Dendritic cell treated with granulocyte-macrophage colony-stimulating factor and Interleukin-4, amounts not matched to agents 40 ng/mL and 50 ng/mL, for 4 days (primary cell): Measurements from ENCODE around the gene PRF1.
A peak's percentile ranks its signal among the peaks of the same experiment; 100 is the strongest.

Source experiments
- H3K27ac Mint-ChIP-seq: one replicate; pipeline ENCODE4 v1.8.0; 2022; ENCODE audit warnings: mild to moderate bottlenecking, mixed read lengths
- H3K27me3 Mint-ChIP-seq: one replicate; pipeline ENCODE4 v1.8.0; 2022; ENCODE audit warnings: mild to moderate bottlenecking, mixed read lengths
- H3K36me3 Mint-ChIP-seq: one replicate; pipeline ENCODE4 v1.8.0; 2022; ENCODE audit warnings: low read depth, mixed read lengths
- H3K4me1 Mint-ChIP-seq: one replicate; pipeline ENCODE4 v1.8.0; 2022; ENCODE audit warnings: low read depth, mixed read lengths
- H3K4me3 Mint-ChIP-seq: one replicate; pipeline ENCODE4 v1.8.0; 2022; ENCODE audit warnings: mild to moderate bottlenecking, moderate library complexity, mixed read lengths
- H3K9me3 Mint-ChIP-seq: one replicate; pipeline ENCODE4 v1.8.0; 2022; ENCODE audit warnings: mixed read lengths
- intact Hi-C: fragments of 100-400 bp; cut with micrococcal nuclease; formaldehyde crosslinking; loops from one replicate; pipeline ENCODE4 v1.15.0; 2022

Gene PRF1

DNA sequence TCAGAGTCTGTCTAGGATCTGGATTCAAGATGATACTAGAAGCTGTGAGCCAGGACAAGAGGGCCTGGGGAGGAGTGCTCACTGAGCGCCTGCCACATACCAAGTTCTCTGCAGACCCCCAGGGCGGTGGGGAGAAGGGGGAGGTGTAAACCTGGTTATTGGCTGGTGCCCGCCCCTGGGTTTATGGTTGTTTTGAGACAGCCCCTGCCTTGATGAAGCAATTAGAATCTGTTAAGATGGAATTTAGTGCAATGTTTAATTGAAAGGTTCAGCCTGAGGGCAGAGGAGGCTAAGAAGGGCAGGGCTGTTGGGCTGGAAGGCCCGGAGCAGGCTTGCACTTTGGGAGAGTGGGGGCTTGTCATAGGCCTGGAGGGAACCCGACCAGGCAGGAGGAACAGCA, 42.7 kb downstream of the PRF1 start:
- Mint-ChIP-seq H3K4me3 (no peak overlapping the region), H3K4me1 (peaks cover 54% of the 10 kb centered on the region), H3K27me3 (peaks cover 32% of the 10 kb centered on the region), H3K9me3 (no peaks in the 10 kb centered on the region), H3K36me3 (no peaks in the 10 kb centered on the region), H3K27ac (peak overlapping the region; percentile 56)
- intact Hi-C loops, result loop anchor here (10.0 kb wide), 1 partner anchor 55 kb away; no protein-coding TSS in a partner anchor

DNA sequence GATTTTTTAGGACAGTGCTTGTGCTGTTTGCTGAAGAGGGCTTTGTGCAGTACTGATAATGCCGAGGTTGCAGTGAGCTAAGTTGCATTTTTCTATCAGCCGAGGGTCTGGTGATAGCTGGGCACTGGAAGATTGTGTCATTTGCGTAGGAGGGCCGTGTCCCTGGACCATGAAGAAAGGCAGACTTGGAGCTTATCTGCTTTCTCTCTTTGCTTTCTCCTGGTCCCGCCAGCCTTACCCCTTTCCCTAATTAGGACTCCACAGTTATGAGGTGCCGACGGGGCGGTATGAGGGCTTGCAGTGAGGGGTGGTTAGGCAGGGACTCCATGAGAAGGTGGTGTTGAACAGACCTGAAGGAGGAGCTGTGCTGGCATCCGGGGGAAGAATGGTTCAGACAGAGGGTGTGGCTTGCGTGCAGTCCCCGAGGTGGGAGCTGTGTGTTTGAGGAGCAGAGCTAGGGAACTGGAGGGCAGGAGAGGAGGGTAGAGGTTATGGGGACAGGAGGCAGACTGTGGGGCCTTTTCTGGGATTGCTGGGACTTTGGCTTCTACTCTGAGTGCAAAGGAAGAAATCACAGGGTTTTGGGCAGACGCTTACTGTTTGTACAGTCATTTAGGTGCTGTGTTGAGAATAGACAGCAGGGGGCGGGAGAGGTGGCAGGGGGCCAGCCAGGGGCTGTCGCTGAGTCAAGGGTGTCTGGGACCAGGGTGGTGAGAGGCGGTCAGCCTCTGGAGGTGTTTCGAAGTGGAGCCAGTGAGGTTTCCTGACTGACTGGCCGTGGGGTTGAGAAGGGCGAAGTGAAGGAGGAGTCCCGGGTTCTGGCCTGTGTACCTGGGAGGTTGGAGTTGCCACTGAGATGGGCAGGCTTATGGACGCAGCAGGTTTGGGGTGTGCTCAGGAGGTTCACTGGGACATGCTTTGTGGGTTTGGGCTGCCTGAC, 43.4 kb downstream of the PRF1 start:
- Mint-ChIP-seq H3K36me3 (no peaks in the 10 kb centered on the region), H3K4me3 (no peak overlapping the region), H3K27ac (peak overlapping the region; percentile 56), H3K4me1 (peaks cover 50% of the 10 kb centered on the region), H3K9me3 (no peaks in the 10 kb centered on the region), H3K27me3 (peaks cover 32% of the 10 kb centered on the region)
- intact Hi-C loops, result loop anchor here (10.0 kb wide), 1 partner anchor 56 kb away; no protein-coding TSS in a partner anchor

DNA sequence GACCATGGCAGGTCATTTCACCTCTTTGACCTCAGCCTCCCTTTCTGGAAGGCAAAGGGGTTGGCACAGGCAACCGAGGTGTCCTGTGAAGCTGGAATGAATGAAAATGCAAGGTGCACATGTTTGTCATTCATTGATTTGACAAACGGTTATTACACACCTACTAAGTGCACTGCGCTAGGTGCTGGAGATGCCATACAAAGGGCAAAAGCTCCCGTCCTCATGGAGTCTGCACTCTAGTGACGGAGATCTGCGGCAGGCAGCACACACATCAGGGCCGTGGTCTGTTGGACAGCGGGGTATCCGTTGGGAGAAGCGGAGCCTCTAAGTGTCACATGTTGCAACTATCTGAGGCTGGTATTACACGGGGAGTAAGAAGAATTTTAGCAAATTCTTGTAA, 44.2 kb downstream of the PRF1 start:
- Mint-ChIP-seq H3K4me3 (no peak overlapping the region), H3K9me3 (no peaks in the 10 kb centered on the region), H3K27ac (no peak overlapping the region), H3K36me3 (peaks cover 5% of the 10 kb centered on the region), H3K27me3 (peaks cover 29% of the 10 kb centered on the region), H3K4me1 (peaks cover 46% of the 10 kb centered on the region)
- intact Hi-C loops, result loop anchor here (10.0 kb wide), 1 partner anchor 57 kb away; no protein-coding TSS in a partner anchor

DNA sequence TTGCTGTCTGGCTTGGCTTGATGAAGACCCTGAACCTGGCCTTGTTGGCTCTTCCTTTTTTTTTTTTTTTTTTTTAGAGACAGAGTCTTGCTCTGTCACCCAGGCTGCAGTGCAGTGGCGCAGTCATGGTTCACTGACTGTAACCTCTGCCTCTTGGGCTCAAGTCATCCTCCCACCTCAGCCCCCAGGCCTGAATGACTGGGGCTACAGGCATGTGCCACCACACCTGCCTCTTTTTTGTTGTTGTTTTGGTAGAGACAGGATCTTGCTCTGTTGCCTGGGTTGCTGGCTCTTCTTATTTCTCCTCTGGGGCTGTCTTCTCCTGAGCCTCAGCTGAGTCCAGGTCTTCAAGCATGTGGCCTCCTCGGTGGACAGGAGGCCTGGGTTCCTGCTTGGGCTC, 44.7 kb downstream of the PRF1 start:
- intact Hi-C loops, result loop anchor here (10.0 kb wide), 1 partner anchor 57 kb away; no protein-coding TSS in a partner anchor
- H3K4me3 Mint-ChIP-seq, result no peak overlapping the region
- H3K36me3 Mint-ChIP-seq, result peaks cover 9% of the 10 kb centered on the region
- peaks cover 44% of the 10 kb centered on the region for H3K4me1 Mint-ChIP-seq
- peaks cover 28% of the 10 kb centered on the region for H3K27me3 Mint-ChIP-seq
- no peaks in the 10 kb centered on the region for H3K9me3 Mint-ChIP-seq
- no peak overlapping the region for H3K27ac Mint-ChIP-seq

DNA sequence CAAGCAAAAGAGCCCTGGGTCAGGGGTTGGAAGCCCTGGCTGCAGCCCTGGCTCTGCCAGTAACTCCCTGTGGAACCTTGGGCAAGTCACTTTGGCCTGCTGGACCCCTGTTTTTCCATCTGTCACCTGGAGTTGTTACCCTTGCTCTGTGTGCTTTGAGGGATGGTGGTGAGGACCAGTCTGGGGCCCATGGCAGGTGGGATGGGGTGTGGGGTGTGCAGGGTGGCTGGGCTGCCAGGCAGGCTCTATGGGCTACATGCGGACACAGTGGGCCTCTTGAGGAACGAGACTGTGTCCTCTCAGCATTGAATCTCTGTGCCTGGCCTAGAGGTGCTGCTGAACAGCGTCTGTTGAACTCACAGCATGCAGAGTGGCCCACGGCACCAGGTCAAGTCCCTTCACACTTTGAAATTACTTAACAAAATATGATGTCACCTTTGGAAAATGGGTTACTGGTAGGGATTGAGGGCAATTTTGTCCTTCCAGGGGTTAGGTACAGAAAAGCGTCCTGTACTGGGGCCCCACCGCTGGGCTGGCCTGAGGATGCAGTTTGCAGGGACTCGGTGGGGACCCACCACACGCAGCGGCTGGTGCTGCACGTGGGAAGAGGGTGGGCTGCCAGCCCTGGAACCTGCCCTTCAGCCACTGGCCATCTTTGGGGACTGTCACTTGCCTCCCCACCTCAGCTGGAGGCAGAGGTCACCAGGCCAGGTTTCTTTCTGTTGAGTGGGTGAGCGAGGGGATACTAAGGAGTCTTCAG, 45.3 kb downstream of the PRF1 start:
- intact Hi-C loops, result loop anchor here (10.0 kb wide), 1 partner anchor 58 kb away; no protein-coding TSS in a partner anchor
- no peaks in the 10 kb centered on the region for H3K9me3 Mint-ChIP-seq
- peaks cover 13% of the 10 kb centered on the region for H3K36me3 Mint-ChIP-seq
- H3K4me1 Mint-ChIP-seq, result peaks cover 39% of the 10 kb centered on the region
- no peak overlapping the region for H3K27ac Mint-ChIP-seq
- H3K4me3 Mint-ChIP-seq, result no peak overlapping the region
- H3K27me3 Mint-ChIP-seq, result peaks cover 28% of the 10 kb centered on the region

DNA sequence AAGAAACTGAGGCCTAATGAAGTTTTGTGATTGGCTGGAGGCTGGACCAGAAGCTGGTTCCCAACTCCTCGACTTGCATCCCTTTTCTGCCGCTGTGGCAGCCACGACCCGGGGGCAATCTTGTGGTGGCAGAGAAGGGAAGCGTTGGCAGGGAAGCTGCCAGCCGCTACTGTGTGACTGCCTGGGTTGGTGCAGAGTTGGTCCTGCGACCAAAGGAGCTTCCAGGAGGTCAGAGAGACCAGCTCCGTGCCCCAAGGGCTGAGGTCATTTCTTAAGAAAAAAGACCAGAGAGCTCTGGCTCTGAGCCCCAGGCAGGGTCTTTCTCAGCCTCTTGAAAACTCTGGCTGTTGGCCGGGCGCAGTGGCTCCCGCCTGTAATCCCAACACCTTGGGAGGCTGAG, 47.2 kb downstream of the PRF1 start:
- intact Hi-C loops, result loop anchor here (10.0 kb wide), 1 partner anchor 59 kb away; no protein-coding TSS in a partner anchor
- H3K9me3 Mint-ChIP-seq, result no peaks in the 10 kb centered on the region
- H3K4me3 Mint-ChIP-seq, result no peak overlapping the region
- H3K27me3 Mint-ChIP-seq, result peaks cover 28% of the 10 kb centered on the region
- no peak overlapping the region for H3K27ac Mint-ChIP-seq
- H3K4me1 Mint-ChIP-seq, result peaks cover 23% of the 10 kb centered on the region
- peaks cover 21% of the 10 kb centered on the region for H3K36me3 Mint-ChIP-seq

DNA sequence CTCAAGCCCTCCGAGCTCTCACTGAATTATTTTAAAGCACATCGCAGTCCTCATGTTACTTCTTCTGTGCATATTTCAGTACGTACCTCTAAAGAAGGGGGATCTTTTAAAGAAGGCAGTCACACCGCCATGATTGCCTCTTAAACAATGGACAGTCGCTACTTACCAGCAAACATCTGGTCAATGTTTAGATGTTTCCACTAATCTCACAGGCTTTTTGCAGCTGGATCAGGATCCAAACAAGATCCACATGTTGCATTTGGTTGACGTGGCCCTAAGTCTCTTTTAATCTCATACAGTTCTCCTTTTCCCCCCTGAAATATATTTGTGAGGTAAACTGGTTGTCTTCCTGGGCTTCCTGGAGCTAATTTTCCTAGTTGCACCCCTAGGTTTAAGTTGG, 50.0 kb downstream of the PRF1 start:
- intact Hi-C loops, result loop anchor here (5.0 to 10.0 kb wide), 3 partner anchors 62 to 330 kb away; partner anchors contain the start of gene SGPL1
- no peaks in the 10 kb centered on the region for H3K4me1 Mint-ChIP-seq

DNA sequence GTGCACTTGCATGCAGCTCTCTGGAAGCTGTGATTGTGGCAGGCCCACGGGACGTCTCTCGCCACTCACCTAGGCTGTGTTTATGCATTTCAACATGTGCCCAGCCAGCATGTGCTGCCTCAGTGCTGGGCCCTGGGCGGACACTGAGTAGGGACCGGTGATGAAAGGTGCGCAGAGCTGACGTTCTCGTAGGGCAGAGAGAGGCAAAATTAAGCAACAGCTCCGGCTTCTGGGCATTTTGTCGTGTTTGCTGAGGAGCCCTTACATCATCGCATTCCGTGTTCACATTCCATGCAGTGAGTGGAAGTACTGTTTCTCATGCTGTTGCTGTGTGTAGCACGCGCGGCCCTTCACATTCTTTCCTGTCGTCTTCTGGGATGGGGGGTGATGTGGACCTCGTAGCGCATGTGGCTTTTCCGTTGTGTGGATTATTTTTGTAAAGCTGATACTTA, 50.5 kb downstream of the PRF1 start:
- Mint-ChIP-seq H3K4me1 (no peaks in the 10 kb centered on the region), H3K9me3 (no peaks in the 10 kb centered on the region), H3K36me3 (peaks cover 21% of the 10 kb centered on the region), H3K27me3 (peaks cover under 1% of the 10 kb centered on the region), H3K27ac (no peak overlapping the region), H3K4me3 (no peak overlapping the region)
- intact Hi-C loops, result loop anchor here (5.0 to 10.0 kb wide), 3 partner anchors 63 to 330 kb away; partner anchors contain the start of gene SGPL1

More for the DNA sequence above, 50.0 kb downstream of the PRF1 start:
- Mint-ChIP-seq H3K9me3 (no peaks in the 10 kb centered on the region), H3K27me3 (peaks cover 6% of the 10 kb centered on the region), H3K4me3 (no peak overlapping the region), H3K36me3 (peaks cover 21% of the 10 kb centered on the region), H3K27ac (no peak overlapping the region)

DNA sequence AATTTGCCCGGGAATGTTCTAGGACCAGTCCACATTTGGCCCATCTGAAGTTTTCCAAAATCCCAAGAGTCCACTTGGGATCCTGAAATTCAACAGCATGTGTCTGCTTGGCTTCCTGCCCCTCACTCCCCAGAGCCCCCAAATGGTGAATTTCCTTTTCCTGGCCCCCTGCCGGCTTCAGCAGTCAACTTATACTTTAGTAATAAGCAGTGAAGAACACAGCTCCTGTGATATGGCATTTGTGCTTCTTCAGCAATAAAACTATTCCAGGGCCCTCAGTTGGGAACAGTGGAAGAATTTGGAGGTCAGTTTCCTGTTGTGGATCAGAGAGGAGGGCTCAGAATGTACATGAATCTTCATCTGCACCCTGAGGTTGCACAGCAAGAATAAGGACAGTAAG, 51.1 kb downstream of the PRF1 start:
- Mint-ChIP-seq H3K9me3 (no peaks in the 10 kb centered on the region), H3K4me1 (no peaks in the 10 kb centered on the region), H3K4me3 (no peak overlapping the region), H3K36me3 (peaks cover 21% of the 10 kb centered on the region), H3K27ac (no peak overlapping the region), H3K27me3 (no peaks in the 10 kb centered on the region)
- intact Hi-C loops, result loop anchor here (5.0 to 10.0 kb wide), 3 partner anchors 63 to 331 kb away; partner anchors contain the start of gene SGPL1

DNA sequence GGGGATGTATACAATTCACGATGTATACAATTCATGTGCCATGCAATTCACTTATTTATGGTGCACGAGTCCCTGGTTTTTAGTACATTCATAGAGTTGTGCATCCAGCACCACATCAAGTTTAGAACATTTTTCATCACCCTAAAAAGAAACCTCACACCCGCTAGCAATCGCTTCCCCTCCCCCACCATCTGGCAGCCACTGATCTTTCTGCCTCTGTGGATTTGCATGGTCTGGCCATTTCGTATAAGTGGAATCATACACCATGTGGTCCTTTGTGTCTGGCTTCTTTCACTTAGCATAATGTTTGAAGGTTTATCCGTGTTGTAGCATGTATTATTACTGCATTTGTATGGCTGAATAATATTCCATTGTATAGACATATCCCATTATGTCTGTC, 52.1 kb downstream of the PRF1 start:
- peaks cover 21% of the 10 kb centered on the region for H3K36me3 Mint-ChIP-seq

DNA sequence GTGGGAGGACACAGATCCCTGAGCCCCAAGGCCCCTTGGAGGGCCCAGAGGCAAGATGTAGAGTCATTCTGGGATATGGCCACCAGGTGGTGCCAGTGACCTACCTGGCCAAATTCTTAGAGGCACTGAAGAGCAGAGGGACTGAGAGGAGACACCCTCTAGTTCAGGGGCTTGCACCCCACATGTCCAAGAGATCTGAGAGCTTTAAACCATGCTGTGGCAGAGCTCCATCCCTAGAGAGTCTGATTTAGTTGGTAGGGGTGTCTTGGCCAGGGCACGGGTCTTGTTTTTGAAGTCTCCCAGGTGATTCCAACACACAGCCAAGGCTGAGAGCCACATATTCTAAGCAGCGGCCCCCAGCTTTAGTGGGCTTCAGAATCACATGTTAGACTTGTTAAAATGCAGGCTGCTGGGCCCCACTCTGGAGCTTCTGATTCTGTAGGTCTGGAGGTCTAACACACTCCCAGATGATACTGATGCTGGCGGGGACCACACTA, 52.5 kb downstream of the PRF1 start:
- Mint-ChIP-seq H3K27ac (no peak overlapping the region), H3K27me3 (no peaks in the 10 kb centered on the region), H3K4me1 (peaks cover 1% of the 10 kb centered on the region), H3K9me3 (no peaks in the 10 kb centered on the region), H3K4me3 (no peak overlapping the region), H3K36me3 (peaks cover 21% of the 10 kb centered on the region)
- intact Hi-C loops, result loop anchor here (1.0 to 10.0 kb wide), 4 partner anchors 65 to 332 kb away; partner anchors contain the start of gene SGPL1

More for the DNA sequence above, 52.1 kb downstream of the PRF1 start:
- Mint-ChIP-seq H3K27ac (no peak overlapping the region), H3K4me1 (no peaks in the 10 kb centered on the region), H3K27me3 (no peaks in the 10 kb centered on the region), H3K4me3 (no peak overlapping the region), H3K9me3 (no peaks in the 10 kb centered on the region)
- intact Hi-C loops, result loop anchor here (1.0 to 10.0 kb wide), 4 partner anchors 64 to 332 kb away; partner anchors contain the start of gene SGPL1

DNA sequence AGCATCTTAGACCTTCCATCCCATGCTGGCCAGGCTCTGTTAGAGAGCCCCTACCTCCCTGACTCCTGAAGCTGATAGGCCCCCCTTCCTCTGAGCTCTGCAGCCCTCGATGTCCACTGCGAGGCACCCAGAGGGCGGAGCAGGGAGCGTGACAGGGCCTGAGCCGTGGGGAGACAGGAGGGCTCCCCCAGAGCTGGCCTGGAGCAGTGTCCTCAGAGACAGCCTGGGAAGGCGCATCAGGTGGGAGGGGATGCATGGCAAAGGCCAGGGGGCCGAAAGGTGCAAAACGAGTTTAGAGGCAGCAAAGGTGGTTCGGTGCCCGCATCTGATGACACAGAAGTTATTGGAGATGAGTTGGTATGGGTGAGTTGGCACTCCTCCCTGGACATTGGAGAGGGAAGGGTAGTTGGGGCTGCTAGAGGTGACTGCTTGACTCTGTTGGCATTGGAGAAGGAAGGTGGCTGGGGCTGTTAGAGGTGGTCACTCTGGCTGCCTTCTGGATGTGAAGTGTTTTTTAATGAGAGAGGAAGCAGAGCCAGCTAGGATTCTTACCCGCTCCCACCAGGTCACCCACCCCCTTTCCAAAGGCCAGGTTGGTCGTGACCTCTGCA, 53.1 kb downstream of the PRF1 start:
- no peak overlapping the region for H3K4me3 Mint-ChIP-seq
- intact Hi-C loops, result no loop called here
- no peaks in the 10 kb centered on the region for H3K9me3 Mint-ChIP-seq
- H3K36me3 Mint-ChIP-seq, result peaks cover 21% of the 10 kb centered on the region
- no peaks in the 10 kb centered on the region for H3K27me3 Mint-ChIP-seq
- no peak overlapping the region for H3K27ac Mint-ChIP-seq
- peaks cover 7% of the 10 kb centered on the region for H3K4me1 Mint-ChIP-seq
